Measurements from ENCODE around the gene TAS2R4. TPM values are rescaled to one million over a fixed set of nuclear protein-coding genes. Genes with fewer than 3 reads are reported as not detected.
"Not testable (repeated sequence)": the region's sequence is repeated elsewhere in the genome, so short reads cannot be mapped to it uniquely, and the experiment has no call there.

The TAS2R4 gene
- total RNA-seq, 1 experiment from 2014 or later = 1.2 TPM

DNA sequence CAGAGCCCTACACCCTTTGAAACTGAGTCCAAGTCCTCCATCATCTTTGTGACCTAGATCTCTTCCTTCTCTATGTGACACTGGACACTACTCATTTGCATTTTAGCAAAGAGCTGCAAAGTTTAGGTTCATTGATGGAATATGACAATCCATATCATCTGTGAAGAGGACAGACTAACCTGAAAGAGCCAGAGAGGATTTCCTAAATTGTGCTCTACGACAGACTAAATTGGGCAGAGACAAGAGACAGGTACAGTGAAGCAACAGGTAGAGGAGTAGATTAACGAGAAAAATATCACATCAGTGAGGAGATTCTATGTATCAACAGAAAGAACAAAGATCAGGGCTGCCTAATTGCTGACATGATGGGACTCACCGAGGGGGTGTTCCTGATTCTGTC is 12.7 kb upstream of the TAS2R4 start, which contains the start of gene TAS2R3:
TSS of gene TAS2R3 (plus strand) at position 301 of the 400 bp plus-strand sequence. CDS start at position 363, 62 bp downstream.
- H3K4me3 ChIP-seq (replicated peaks in 1 of 2; ENCODE audit: low read depth in 1 of 2, low read length in 2 of 2) = no peak within 1 kb of the TSS
- ATAC-seq (no peak), DNase-seq (ENCODE audit: low read depth, low spot score) (no peak)
- H3K9me2 ChIP-seq (ENCODE audit: insufficient read depth) = no peaks in the 10 kb centered on the region
- H3K27me3 ChIP-seq (ENCODE audit: insufficient read depth, low read length) = no peaks in the 10 kb centered on the region
- no TSS peak for BruUV-seq (replicated peaks)
- ChIA-PET RAD21 (ENCODE audit: low non-redundant PET in 1 of 2, low total read pairs in 2 of 2, uncharacterized antibody in 2 of 2, unreplicated experiment in 2 of 2) (no interaction called here), CTCF (no interaction called here), POLR2A (no interaction called here)
- no peaks in the 10 kb centered on the region for H3K79me2 ChIP-seq (ENCODE audit: insufficient read depth, low read length)
- H3K36me3 ChIP-seq (ENCODE audit: control insufficient read depth in 1 of 2, insufficient read depth in 2 of 2, low read length in 2 of 2) = peaks cover 3 to 7% of the 10 kb centered on the region in 2 experiments; a peak in 3 of 4 replicates
- no peak within 1 kb of the TSS for H3K27ac ChIP-seq (ENCODE audit: low read depth, low read length)
- no peak for TF ChIP-seq EZH2 (IDR thresholded peaks at IDR 0.05)
- TF ChIP-seq TCF7L2 (IDR thresholded peaks at IDR 0.05; ENCODE audit: borderline replicate concordance, extremely low read depth, insufficient read depth, insufficient read length) = no peak
- no peak for TF ChIP-seq POLR2AphosphoS5 (IDR thresholded peaks at IDR 0.05; ENCODE audit: low read depth, low read length)
- TF ChIP-seq SP1 (IDR thresholded peaks at IDR 0.05; ENCODE audit: low read depth) = no peak
- TF ChIP-seq RAD21 (IDR thresholded peaks at IDR 0.05; ENCODE audit: low read depth) = no peak
- TF ChIP-seq CBX3 (IDR thresholded peaks at IDR 0.05; ENCODE audit: low read depth) = no peak
- no peak for TF ChIP-seq JUND (IDR thresholded peaks at IDR 0.05)
- no peak for TF ChIP-seq EZH2phosphoT487 (IDR thresholded peaks at IDR 0.05; ENCODE audit: borderline replicate concordance)
- no peak within 1 kb of the TSS for H3K9ac ChIP-seq (ENCODE audit: low read length)
- H4K20me1 ChIP-seq (ENCODE audit: insufficient read depth) = no peaks in the 10 kb centered on the region
- H3K4me2 ChIP-seq (ENCODE audit: low read length) = no peak within 1 kb of the TSS
- H3K9me3 ChIP-seq (ENCODE audit: control insufficient read depth in 1 of 2, insufficient read depth in 1 of 2, low read depth in 1 of 2, low read length in 2 of 2) = no peaks in the 10 kb centered on the region
- intact Hi-C loops (cut with micrococcal nuclease) = no loop called here
- no peak within 1 kb of the TSS for H2AFZ ChIP-seq (ENCODE audit: low read depth, low read length, poor library complexity, severe bottlenecking)
- no peaks in the 10 kb centered on the region for H3K4me1 ChIP-seq (ENCODE audit: control insufficient read depth in 1 of 2, insufficient read depth in 2 of 2, low read length in 2 of 2)

DNA sequence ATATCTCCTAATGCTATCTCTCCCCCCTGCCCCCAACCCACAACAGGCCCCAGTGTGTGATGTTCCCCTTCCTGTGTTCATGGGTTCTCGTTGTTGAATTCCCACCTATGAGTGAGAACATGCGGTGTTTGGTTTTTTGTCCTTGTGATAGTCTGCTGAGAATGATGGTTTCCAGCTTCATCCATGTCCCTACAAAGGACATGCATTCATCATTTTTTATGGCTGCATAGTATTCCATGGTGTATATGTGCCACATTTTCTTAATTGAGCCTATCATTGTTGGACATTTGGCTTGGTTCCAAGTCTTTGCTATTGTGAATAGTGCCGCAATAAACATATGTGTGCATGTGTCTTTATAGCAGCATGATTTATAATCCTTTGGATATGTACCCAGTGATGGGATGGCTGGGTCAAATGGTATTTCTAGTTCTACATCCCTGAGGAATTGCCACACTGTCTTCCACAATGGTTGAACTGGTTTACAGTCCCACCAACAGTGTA is 6.3 kb upstream of the TAS2R4 start:
- ATAC-seq; H3K27me3 ChIP-seq (ENCODE audit: insufficient read depth, low read length); H3K4me2 ChIP-seq (ENCODE audit: low read length); H4K20me1 ChIP-seq (ENCODE audit: insufficient read depth); H3K36me3 ChIP-seq (ENCODE audit: control insufficient read depth in 1 of 2, insufficient read depth in 2 of 2, low read length in 2 of 2); H3K9me2 ChIP-seq (ENCODE audit: insufficient read depth); H2AFZ ChIP-seq (ENCODE audit: low read depth, low read length, poor library complexity, severe bottlenecking); H3K79me2 ChIP-seq (ENCODE audit: insufficient read depth, low read length); H3K4me1 ChIP-seq (ENCODE audit: control insufficient read depth in 1 of 2, insufficient read depth in 2 of 2, low read length in 2 of 2); DNase-seq (ENCODE audit: low read depth, low spot score); H3K9ac ChIP-seq (ENCODE audit: low read length); POLR2A ChIA-PET; intact Hi-C loops (cut with micrococcal nuclease); H3K9me3 ChIP-seq (ENCODE audit: control insufficient read depth in 1 of 2, insufficient read depth in 1 of 2, low read depth in 1 of 2, low read length in 2 of 2); BruUV-seq (replicated peaks); H3K27ac ChIP-seq (ENCODE audit: low read depth, low read length); RAD21 ChIA-PET (ENCODE audit: low non-redundant PET in 1 of 2, low total read pairs in 2 of 2, uncharacterized antibody in 2 of 2, unreplicated experiment in 2 of 2); H3K4me3 ChIP-seq (replicated peaks in 1 of 2; ENCODE audit: low read depth in 1 of 2, low read length in 2 of 2): not testable (repeated sequence)
- CTCF ChIA-PET = interaction anchor here (1.4 kb wide), 1 partner anchor 16 kb away, joined by 4 read pairs; no protein-coding TSS in a partner anchor

Measured in HCT116 (cell line).